NCI-H128 (cell line): ENCODE measurements around the gene AP3B1.
A peak's percentile ranks its signal among the peaks of the same experiment; 100 is the strongest.

Experiments used
- DNase-seq: peaks from one replicate; lab custom pipeline; 2025; ENCODE audit not compliant: unreplicated experiment; lab: John Stamatoyannopoulos, UW

AP3B1 gene, protein sequence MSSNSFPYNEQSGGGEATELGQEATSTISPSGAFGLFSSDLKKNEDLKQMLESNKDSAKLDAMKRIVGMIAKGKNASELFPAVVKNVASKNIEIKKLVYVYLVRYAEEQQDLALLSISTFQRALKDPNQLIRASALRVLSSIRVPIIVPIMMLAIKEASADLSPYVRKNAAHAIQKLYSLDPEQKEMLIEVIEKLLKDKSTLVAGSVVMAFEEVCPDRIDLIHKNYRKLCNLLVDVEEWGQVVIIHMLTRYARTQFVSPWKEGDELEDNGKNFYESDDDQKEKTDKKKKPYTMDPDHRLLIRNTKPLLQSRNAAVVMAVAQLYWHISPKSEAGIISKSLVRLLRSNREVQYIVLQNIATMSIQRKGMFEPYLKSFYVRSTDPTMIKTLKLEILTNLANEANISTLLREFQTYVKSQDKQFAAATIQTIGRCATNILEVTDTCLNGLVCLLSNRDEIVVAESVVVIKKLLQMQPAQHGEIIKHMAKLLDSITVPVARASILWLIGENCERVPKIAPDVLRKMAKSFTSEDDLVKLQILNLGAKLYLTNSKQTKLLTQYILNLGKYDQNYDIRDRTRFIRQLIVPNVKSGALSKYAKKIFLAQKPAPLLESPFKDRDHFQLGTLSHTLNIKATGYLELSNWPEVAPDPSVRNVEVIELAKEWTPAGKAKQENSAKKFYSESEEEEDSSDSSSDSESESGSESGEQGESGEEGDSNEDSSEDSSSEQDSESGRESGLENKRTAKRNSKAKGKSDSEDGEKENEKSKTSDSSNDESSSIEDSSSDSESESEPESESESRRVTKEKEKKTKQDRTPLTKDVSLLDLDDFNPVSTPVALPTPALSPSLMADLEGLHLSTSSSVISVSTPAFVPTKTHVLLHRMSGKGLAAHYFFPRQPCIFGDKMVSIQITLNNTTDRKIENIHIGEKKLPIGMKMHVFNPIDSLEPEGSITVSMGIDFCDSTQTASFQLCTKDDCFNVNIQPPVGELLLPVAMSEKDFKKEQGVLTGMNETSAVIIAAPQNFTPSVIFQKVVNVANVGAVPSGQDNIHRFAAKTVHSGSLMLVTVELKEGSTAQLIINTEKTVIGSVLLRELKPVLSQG

GRCh38 chr5:78294248-78295034 is at the start of gene AP3B1:
TSS of gene AP3B1 (minus strand) at chr5:78294698. CDS start at chr5:78294579, 119 bp downstream.
- DNase-seq, result peak; percentile 92

GRCh38 chr5:78341440-78341839 is 46.9 kb upstream of the AP3B1 start:
- DNase-seq, result no peak

- DNase-seq, result no peak
These were observed 45.3 kb upstream of the AP3B1 start for GRCh38 chr5:78339617-78340436.

DNA sequence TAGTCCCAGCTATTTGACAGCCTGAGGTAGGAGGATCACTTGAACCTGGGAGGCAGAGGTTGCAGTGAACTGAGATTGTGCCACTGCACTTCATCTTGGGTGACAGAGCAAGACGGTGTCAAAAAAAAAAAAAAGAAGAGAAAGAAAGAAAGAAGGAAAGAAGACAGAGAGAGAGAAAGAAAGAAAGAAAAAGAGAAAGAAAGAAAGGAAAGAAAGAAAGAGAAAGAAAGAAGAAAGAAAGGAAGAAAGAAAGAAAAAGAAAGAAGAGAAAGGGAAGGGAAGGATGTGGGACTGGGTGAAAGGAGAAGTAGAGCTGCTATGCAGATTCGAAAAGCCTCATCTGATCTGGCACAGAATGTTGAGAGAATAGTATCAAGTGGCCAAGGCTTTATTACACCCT is 42.2 kb upstream of the AP3B1 start:
- DNase-seq, result no peak

- no peak for DNase-seq
These were observed 41.5 kb upstream of the AP3B1 start for GRCh38 chr5:78335976-78336375.

- no peak for DNase-seq
These were observed 40.3 kb upstream of the AP3B1 start for GRCh38 chr5:78334811-78335210.

DNA sequence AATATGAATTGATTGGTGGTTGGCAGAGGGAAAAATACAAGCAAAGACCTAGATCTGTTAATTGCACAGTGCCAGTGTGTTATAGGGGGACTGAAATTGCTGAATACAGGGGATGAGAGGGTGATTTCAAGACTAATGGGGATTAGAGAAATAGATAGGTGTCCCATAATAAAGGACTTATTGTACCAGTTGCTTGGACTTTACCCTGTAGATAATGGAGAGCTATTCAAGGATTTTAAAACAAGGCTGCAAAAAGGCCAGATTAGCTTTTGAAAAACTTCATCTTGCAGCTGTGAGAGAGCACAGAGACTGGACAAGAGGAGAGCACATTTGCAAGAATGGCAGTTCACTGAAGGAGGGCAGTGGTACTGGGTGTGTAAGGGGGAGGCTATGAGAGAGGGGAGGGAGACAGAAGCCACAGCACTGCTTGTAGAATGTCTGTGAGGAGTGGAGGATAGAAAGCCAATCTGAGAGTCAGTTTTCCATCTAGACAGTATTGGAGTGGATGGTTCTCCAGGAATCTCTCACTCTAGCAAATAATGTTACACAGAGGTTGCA is 37.1 kb upstream of the AP3B1 start:
- DNase-seq, result no peak

DNA sequence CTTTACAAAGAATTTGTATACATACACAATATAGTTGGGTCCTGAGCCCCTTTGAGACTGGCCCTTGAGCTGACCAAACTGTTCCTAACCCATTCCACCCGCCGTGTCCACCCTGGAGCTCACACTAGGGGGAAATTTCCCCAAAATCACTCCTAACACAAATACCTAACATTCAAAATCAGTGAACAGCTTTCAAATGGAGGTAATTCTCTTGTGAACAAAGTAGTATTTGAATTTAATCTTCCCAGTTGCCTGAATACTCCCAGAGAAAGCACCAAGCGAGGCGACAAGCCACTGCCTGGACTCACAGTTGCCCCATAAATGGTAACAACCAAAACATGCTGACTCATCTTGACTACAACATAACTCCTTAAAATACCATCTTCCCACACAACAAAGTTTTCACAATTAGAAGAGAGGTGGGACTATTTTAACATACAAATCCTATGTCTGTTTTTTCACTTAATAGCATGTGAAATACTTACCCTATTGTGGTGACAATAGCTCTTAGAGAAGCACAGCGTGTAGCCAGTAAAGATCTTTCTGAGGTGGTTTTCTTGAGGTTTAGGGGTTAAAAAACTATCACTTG is 34.2 kb upstream of the AP3B1 start:
- DNase-seq, result no peak

- DNase-seq, result no peak
These were observed 33.4 kb upstream of the AP3B1 start for GRCh38 chr5:78327761-78328510.

GRCh38 chr5:78326930-78327329 is 32.4 kb upstream of the AP3B1 start:
- no peak for DNase-seq

GRCh38 chr5:78323241-78323640 is 28.7 kb upstream of the AP3B1 start:
- DNase-seq, result no peak

- no peak for DNase-seq
These were observed 25.9 kb upstream of the AP3B1 start for GRCh38 chr5:78320401-78320800.

DNA sequence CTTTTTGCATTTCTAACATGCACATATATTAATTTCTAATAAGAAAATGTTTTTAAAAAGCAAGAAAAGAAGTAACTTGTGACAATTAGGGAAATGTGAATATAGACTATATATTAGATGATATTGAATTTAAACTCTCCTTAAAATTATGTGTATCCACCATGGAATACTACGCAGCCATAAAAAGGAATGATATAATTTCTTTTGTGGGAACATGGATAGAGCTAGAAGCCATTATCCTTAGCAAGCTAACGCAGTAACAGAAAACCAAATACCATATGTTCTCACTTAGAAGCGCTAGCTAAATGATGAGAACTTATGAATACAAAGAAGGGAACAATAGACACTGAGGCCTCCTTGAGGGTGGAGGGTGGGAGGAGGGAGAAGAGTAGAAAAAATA is 23.8 kb upstream of the AP3B1 start:
- no peak for DNase-seq

DNA sequence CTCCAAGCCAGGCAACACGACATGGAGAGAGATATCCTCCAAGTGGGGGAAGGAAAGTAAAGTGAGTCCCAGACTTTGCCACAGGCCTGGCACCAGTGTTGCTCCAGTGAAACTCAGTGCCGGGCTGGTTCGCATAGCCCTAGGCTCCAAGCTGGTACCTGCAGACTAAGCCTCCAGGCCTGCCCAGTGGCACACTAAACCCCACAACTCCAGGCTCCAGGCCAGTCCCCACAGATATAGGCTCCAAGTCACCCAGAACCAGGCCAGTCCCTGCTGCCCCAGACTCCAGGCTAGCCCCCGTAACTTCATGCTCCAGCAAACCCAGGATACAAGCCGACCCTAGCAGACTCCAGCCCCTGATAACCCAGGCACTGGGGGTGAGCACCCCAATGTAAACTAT is 23.0 kb upstream of the AP3B1 start:
- DNase-seq, result no peak

DNA sequence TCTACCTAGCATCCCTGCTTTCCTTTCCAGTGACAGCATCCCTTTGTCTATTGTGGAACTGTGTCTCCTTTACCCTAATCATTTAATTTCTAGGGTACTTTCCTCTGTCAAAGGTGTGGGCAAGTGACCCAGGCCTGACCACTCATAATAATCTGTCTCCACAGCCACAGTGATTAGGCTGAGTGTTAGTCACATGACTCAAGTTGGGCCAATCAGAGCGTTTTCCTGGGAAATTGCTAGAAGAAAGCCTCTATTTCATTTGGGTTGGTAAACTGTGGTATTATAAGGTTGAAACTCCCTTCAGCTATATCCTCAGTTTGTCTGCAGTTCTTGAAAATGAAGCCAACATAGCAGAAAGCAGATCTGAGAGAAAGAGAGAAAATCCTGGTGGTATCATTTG is 14.2 kb upstream of the AP3B1 start:
- no peak for DNase-seq

DNA sequence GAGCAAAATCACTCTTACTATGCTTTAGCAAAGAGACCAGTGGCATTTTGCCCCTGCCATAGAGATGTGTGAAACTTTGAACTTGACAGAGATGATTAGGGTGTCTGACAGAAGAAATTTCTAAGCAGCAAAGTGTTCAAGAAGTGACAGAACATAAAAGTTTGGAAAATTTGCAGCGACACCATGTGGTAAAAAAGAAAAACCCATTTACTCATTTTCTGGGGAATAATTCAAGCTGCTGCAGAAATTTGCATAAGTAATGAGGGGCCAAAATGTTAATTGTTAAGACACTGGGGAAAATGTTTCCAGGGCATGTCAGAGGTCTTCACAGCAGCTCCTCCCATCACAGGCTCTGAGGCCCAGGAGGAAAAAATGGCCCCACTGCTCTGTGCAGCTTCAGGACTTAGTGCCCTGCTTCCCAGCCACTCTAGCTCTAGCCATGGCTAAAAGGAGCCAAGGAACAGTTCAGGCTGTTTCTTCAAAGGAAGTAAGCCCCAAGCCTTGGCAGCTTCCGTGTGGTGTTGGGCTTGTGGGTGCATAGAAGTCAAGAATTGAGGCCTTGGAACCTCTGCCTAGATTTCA is 6.1 kb upstream of the AP3B1 start:
- no peak for DNase-seq

- no peak for DNase-seq
These were observed 800 bp upstream of the AP3B1 start for GRCh38 chr5:78295035-78295961.
